ENCODE measurements around the gene S100A2.

GRCh38 chr1:153609585-153609907 lies 43.9 kb upstream of the S100A2 start:
- TF ChIP-seq CTCF (IDR thresholded peaks at IDR 0.05) (no peak), POLR2A (IDR thresholded peaks at IDR 0.05) (no peak), EP300 (IDR thresholded peaks at IDR 0.05) (no peak)

Measured in tibial nerve (tissue), 4 donors.